Measurements from ENCODE around the gene ZNF346. TPM values are rescaled to one million over a fixed set of nuclear protein-coding genes. Genes with fewer than 3 reads are reported as not detected.

Gene ZNF346
- total RNA-seq, 1 donor: 19.2 TPM

DNA sequence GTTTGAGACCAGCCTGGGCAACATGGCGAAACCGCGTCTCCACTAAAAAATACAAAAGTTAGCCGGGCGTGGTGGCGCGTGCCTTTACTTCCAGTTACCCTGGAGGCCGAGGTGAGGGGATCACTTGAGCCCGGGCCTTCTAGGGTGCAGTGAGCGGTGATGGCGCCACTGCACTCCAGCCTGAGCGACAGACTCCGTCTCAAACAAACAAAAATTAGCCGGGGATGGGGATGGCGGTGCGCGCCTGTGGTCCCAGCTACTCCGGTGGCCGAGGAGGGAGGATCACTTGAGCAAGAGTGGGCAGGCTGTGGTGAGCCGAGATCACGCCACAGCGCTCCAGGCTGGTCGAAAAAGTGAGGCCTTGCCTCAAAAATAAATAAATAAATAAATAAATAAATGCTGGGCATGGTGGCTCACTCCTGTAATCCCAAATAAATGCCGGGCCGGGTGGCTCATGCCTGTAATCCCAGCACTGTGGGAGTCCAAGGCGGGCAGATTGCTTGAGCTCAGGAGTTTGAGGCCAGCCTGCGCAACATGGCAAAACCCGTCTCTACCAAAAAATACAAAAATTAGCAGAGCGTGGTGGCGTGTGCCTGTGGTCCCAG is 95.0 kb downstream of the ZNF346 start:
- TF ChIP-seq, protein P1, sequence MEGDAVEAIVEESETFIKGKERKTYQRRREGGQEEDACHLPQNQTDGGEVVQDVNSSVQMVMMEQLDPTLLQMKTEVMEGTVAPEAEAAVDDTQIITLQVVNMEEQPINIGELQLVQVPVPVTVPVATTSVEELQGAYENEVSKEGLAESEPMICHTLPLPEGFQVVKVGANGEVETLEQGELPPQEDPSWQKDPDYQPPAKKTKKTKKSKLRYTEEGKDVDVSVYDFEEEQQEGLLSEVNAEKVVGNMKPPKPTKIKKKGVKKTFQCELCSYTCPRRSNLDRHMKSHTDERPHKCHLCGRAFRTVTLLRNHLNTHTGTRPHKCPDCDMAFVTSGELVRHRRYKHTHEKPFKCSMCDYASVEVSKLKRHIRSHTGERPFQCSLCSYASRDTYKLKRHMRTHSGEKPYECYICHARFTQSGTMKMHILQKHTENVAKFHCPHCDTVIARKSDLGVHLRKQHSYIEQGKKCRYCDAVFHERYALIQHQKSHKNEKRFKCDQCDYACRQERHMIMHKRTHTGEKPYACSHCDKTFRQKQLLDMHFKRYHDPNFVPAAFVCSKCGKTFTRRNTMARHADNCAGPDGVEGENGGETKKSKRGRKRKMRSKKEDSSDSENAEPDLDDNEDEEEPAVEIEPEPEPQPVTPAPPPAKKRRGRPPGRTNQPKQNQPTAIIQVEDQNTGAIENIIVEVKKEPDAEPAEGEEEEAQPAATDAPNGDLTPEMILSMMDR (IDR thresholded peaks at IDR 0.05; ENCODE audit: extremely low read depth, low read depth, low read length): no peak
- H3K4me3 ChIP-seq (ENCODE audit: insufficient read depth, low read length): no peak overlapping the region
- H3K79me2 ChIP-seq (ENCODE audit: insufficient read depth, low read length): no peaks in the 10 kb centered on the region
- H4K20me1 ChIP-seq (ENCODE audit: insufficient read depth, low read length): no peaks in the 10 kb centered on the region
- H3K27me3 ChIP-seq (ENCODE audit: insufficient read depth, low read length): no peaks in the 10 kb centered on the region
- no peaks in the 10 kb centered on the region for H3K36me3 ChIP-seq (ENCODE audit: insufficient read depth, low read length)
- no peak for DNase-seq (ENCODE audit: insufficient read length, low spot score, missing footprints)
- H2AFZ ChIP-seq (ENCODE audit: low read length): peak overlapping the region; percentile 97
- H3K9me3 ChIP-seq (ENCODE audit: low read depth, low read length): no peaks in the 10 kb centered on the region
- no peak overlapping the region for H3K4me2 ChIP-seq (ENCODE audit: insufficient read depth, low read length)
- peaks cover 9% of the 10 kb centered on the region for H3K4me1 ChIP-seq (ENCODE audit: insufficient read depth, low read length)
- no peak overlapping the region for H3K27ac ChIP-seq (ENCODE audit: low read depth, low read length)

GRCh38 chr5:177122566-177122965 is 100.1 kb downstream of the ZNF346 start:
- H3K9me3 ChIP-seq (ENCODE audit: low read depth, low read length): no peaks in the 10 kb centered on the region
- no peak overlapping the region for H2AFZ ChIP-seq (ENCODE audit: low read length)
- H4K20me1 ChIP-seq (ENCODE audit: insufficient read depth, low read length): no peaks in the 10 kb centered on the region
- no peak overlapping the region for H3K4me2 ChIP-seq (ENCODE audit: insufficient read depth, low read length)
- H3K27me3 ChIP-seq (ENCODE audit: insufficient read depth, low read length): no peaks in the 10 kb centered on the region
- no peaks in the 10 kb centered on the region for H3K79me2 ChIP-seq (ENCODE audit: insufficient read depth, low read length)
- H3K4me3 ChIP-seq (ENCODE audit: insufficient read depth, low read length): no peak overlapping the region
- H3K27ac ChIP-seq (ENCODE audit: low read depth, low read length): no peak overlapping the region
- TF ChIP-seq, protein P1 (IDR thresholded peaks at IDR 0.05; ENCODE audit: extremely low read depth, low read depth, low read length): no peak
- peak; percentile 76 for DNase-seq (ENCODE audit: insufficient read length, low spot score, missing footprints)
- H3K36me3 ChIP-seq (ENCODE audit: insufficient read depth, low read length): no peaks in the 10 kb centered on the region
- H3K4me1 ChIP-seq (ENCODE audit: insufficient read depth, low read length): no peaks in the 10 kb centered on the region

- no peaks in the 10 kb centered on the region for H3K9me3 ChIP-seq (ENCODE audit: low read depth, low read length)
- TF ChIP-seq, protein P1 (IDR thresholded peaks at IDR 0.05; ENCODE audit: extremely low read depth, low read depth, low read length): no peak
- H3K4me3 ChIP-seq (ENCODE audit: insufficient read depth, low read length): no peak overlapping the region
- no peak overlapping the region for H2AFZ ChIP-seq (ENCODE audit: low read length)
- H3K27me3 ChIP-seq (ENCODE audit: insufficient read depth, low read length): no peaks in the 10 kb centered on the region
- no peaks in the 10 kb centered on the region for H3K79me2 ChIP-seq (ENCODE audit: insufficient read depth, low read length)
- H3K36me3 ChIP-seq (ENCODE audit: insufficient read depth, low read length): no peaks in the 10 kb centered on the region
- H3K4me1 ChIP-seq (ENCODE audit: insufficient read depth, low read length): no peaks in the 10 kb centered on the region
- H3K27ac ChIP-seq (ENCODE audit: low read depth, low read length): no peak overlapping the region
- H4K20me1 ChIP-seq (ENCODE audit: insufficient read depth, low read length): no peaks in the 10 kb centered on the region
- H3K4me2 ChIP-seq (ENCODE audit: insufficient read depth, low read length): no peak overlapping the region
- DNase-seq (ENCODE audit: insufficient read length, low spot score, missing footprints): no peak
Measured at GRCh38 chr5:177123789-177124485, 101.4 kb downstream of the ZNF346 start.

DNA sequence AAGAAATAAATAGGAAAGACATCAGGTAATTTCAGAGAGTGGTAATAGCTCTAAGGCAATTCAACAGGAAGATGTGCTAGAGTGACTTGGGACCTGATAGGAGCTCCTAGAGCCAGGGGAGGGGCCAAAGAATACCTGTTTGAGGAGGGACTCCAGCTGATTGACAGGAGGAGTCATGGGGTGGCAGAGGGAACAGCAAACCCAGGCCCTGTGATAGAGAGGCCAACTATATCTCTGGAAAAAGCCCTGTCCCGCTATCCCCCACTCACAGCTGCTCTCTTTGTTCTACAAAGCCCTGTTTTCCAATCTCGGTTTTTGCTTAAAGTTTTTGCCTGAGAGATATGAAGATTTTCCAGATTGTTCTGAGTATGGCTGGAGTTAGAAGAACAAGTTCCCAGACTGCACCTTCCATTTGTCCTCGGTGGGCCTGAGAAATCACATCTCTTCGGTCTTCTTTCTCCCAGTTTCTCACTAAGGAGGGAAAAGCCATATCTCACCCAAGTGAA is 102.0 kb downstream of the ZNF346 start:
- no peak overlapping the region for H3K4me2 ChIP-seq (ENCODE audit: insufficient read depth, low read length)
- no peaks in the 10 kb centered on the region for H4K20me1 ChIP-seq (ENCODE audit: insufficient read depth, low read length)
- H3K36me3 ChIP-seq (ENCODE audit: insufficient read depth, low read length): no peaks in the 10 kb centered on the region
- peak; percentile 23 for DNase-seq (ENCODE audit: insufficient read length, low spot score, missing footprints)
- no peaks in the 10 kb centered on the region for H3K4me1 ChIP-seq (ENCODE audit: insufficient read depth, low read length)
- no peak overlapping the region for H3K4me3 ChIP-seq (ENCODE audit: insufficient read depth, low read length)
- H3K27ac ChIP-seq (ENCODE audit: low read depth, low read length): no peak overlapping the region
- TF ChIP-seq, protein P1 (IDR thresholded peaks at IDR 0.05; ENCODE audit: extremely low read depth, low read depth, low read length): no peak
- H3K79me2 ChIP-seq (ENCODE audit: insufficient read depth, low read length): no peaks in the 10 kb centered on the region
- no peak overlapping the region for H2AFZ ChIP-seq (ENCODE audit: low read length)
- H3K27me3 ChIP-seq (ENCODE audit: insufficient read depth, low read length): no peaks in the 10 kb centered on the region
- no peaks in the 10 kb centered on the region for H3K9me3 ChIP-seq (ENCODE audit: low read depth, low read length)
